CD4-positive, alpha-beta T cell treated with Interferon alpha-2 for 1 hour (primary cell): ENCODE measurements around the gene CASP7.

ENCODE experiments used
- DNase-seq, 2 donors: peaks; one replicate each; pipeline ENCODE4 v3.0.0-alpha.2; 2020 to 2022

Gene CASP7

GRCh38 chr10:113713640-113713982 is 33.9 kb downstream of the CASP7 start:
- no peak for DNase-seq

- DNase-seq, result no peak
These were observed 36.6 kb downstream of the CASP7 start for GRCh38 chr10:113716109-113716910.

GRCh38 chr10:113718969-113719822 is 39.5 kb downstream of the CASP7 start:
- no peak for DNase-seq

GRCh38 chr10:113720386-113720785 is 40.7 kb downstream of the CASP7 start:
- DNase-seq, result no peak

- DNase-seq, result no peak
These were observed 52.6 kb downstream of the CASP7 start for GRCh38 chr10:113732160-113732881.

GRCh38 chr10:113732966-113733365 is 53.3 kb downstream of the CASP7 start:
- no peak for DNase-seq

GRCh38 chr10:113733635-113734034 is 53.9 kb downstream of the CASP7 start:
- no peak for DNase-seq

- no peak for DNase-seq
These were observed 56.2 kb downstream of the CASP7 start for GRCh38 chr10:113735913-113736312.

- no peak for DNase-seq
These were observed 56.9 kb downstream of the CASP7 start for GRCh38 chr10:113736576-113736975.

- DNase-seq, result no peak
These were observed 59.3 kb downstream of the CASP7 start for GRCh38 chr10:113739031-113739430.

GRCh38 chr10:113739577-113739976 is 59.9 kb downstream of the CASP7 start:
- no peak for DNase-seq

- DNase-seq, result no peak
These were observed 61.1 kb downstream of the CASP7 start for GRCh38 chr10:113740850-113741249.

- no peak for DNase-seq
These were observed 62.8 kb downstream of the CASP7 start for GRCh38 chr10:113742466-113742865.

GRCh38 chr10:113743594-113743993 is 63.9 kb downstream of the CASP7 start:
- DNase-seq, result no peak

GRCh38 chr10:113745374-113745773 is 65.7 kb downstream of the CASP7 start:
- DNase-seq, result no peak

GRCh38 chr10:113746217-113746957 is 66.7 kb downstream of the CASP7 start:
- DNase-seq, result no peak

- no peak for DNase-seq
These were observed 71.5 kb downstream of the CASP7 start, which contains the start of gene PLEKHS1 for GRCh38 chr10:113751181-113751732. TSS of gene PLEKHS1 (plus strand) at chr10:113751682. CDS start at chr10:113755278, 3,596 bp downstream.

- no peak for DNase-seq
These were observed 72.8 kb downstream of the CASP7 start for GRCh38 chr10:113752553-113752952.

- no peak for DNase-seq
These were observed 73.4 kb downstream of the CASP7 start for GRCh38 chr10:113753020-113753692.

- no peak for DNase-seq
These were observed 74.4 kb downstream of the CASP7 start for GRCh38 chr10:113754125-113754524.

- no peak for DNase-seq
These were observed 75.1 kb downstream of the CASP7 start for GRCh38 chr10:113754768-113755167.
